AG04450 (cell line): Measurements from ENCODE around the gene FARP1. TPM values are rescaled to one million over a fixed set of nuclear protein-coding genes. Genes with fewer than 3 reads are reported as not detected.

Experiments used
- CTCF ChIA-PET: fragments of 300-600, 350-600 bp; formaldehyde crosslinking; extraction: SDS; loops from one replicate; lab custom pipeline; 2022; ENCODE audit warnings: antibody characterized with exemption, inconsistent platforms; lab: Charles Lee
- POLR2A ChIA-PET: fragments of 350-600 bp; formaldehyde crosslinking; extraction: SDS; loops from one replicate; lab custom pipeline; 2021; ENCODE audit warnings: antibody characterized with exemption, inconsistent platforms; lab: Yijun Ruan, JAX
- DNase-seq: peaks from one replicate; pipeline ENCODE4 v3.0.0-alpha.2; 2011; ENCODE audit warnings: low read depth, low spot score
- H3K27ac ChIP-seq: one replicate; pipeline ENCODE4 v1.5.1; 2012; ENCODE audit warnings: low read depth, low read length, control low read depth
- H3K27me3 ChIP-seq: one replicate; pipeline ENCODE4 v1.6.0; 2012; ENCODE audit warnings: low read length; ENCODE audit not compliant: control insufficient read depth, insufficient read depth
- H3K4me3 ChIP-seq: 2 replicates; pipeline ENCODE4 v1.5.1; 2011; ENCODE audit warnings: mild to moderate bottlenecking, low read depth, low read length, control low read depth
- H3K9me3 ChIP-seq: 2 replicates; pipeline ENCODE4 v1.5.1; 2012; ENCODE audit warnings: low read length; ENCODE audit not compliant: control insufficient read depth, insufficient read depth
- polyA plus RNA-seq: library from polyadenylated mRNA; depleted of rRNA; stranded (reverse); fragments of >200 nt; gene quantifications from 2 replicates; pipeline ENCODE4 v1.2.3, GENCODE V29; 2011
- TF ChIP-seq, protein P1 (sequence below): IDR thresholded peaks from 2 replicates; pipeline ENCODE4 v1.5.1; 2011; ENCODE audit warnings: low read depth, low read length, control low read depth, inconsistent platforms

Gene FARP1
- polyA plus RNA-seq, 1 experiment = 76.4 TPM

DNA sequence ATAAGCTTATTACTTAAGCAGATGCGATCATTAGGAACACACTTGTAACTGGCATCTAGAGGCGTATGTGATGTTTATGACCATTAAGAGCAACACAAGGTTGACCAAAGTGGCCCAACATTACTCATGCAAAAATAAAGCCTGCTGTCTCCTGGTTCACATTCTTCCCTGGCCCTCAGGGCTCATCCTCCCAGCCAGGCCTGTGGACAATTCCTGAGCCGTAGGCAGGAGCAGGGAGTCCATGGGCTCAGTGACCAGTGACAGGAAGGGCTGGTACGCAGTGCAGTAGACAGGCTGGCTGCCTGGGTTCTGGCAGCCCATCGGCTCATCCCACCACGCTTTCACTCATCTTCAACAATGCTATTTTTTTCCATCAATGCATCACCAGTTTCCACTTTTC, 328.0 kb downstream of the FARP1 start:
- no peak overlapping the region for H3K4me3 ChIP-seq
- DNase-seq = no peak
- no peak overlapping the region for H3K27ac ChIP-seq
- TF ChIP-seq, protein P1, sequence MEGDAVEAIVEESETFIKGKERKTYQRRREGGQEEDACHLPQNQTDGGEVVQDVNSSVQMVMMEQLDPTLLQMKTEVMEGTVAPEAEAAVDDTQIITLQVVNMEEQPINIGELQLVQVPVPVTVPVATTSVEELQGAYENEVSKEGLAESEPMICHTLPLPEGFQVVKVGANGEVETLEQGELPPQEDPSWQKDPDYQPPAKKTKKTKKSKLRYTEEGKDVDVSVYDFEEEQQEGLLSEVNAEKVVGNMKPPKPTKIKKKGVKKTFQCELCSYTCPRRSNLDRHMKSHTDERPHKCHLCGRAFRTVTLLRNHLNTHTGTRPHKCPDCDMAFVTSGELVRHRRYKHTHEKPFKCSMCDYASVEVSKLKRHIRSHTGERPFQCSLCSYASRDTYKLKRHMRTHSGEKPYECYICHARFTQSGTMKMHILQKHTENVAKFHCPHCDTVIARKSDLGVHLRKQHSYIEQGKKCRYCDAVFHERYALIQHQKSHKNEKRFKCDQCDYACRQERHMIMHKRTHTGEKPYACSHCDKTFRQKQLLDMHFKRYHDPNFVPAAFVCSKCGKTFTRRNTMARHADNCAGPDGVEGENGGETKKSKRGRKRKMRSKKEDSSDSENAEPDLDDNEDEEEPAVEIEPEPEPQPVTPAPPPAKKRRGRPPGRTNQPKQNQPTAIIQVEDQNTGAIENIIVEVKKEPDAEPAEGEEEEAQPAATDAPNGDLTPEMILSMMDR = no peak
- peaks cover 4% of the 10 kb centered on the region; the same call in 1 of the 2 replicates for H3K9me3 ChIP-seq
- H3K27me3 ChIP-seq = no peaks in the 10 kb centered on the region
- ChIA-PET CTCF (interaction anchor here (1.1 kb wide), 1 partner anchor 25 kb away, joined by 3 read pairs; no protein-coding TSS in a partner anchor), POLR2A (no interaction called here)

DNA sequence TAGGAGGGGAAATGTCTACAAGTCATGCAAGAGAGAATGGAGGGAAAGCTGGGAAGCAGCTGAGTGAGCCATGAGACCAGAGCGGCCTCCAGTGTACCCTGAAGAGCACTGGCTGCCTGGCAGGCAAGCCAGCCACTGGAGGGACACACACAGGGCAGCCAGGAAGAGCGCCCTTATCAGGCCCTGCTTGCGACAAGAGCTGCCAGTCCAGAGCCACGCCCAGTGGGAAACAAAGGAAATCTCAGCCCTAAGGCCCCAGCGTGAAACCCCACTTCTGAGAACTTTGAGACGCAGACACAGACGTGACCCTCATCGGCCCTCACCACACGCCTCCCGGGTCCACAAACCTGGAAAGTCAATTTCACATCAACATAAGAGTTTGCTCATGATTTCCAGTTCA, 329.0 kb downstream of the FARP1 start:
- TF ChIP-seq, protein P1 = no peak
- CTCF ChIA-PET = interaction anchor here (1.1 kb wide), 1 partner anchor 26 kb away, joined by 3 read pairs; no protein-coding TSS in a partner anchor
- no peak overlapping the region for H3K27ac ChIP-seq

GRCh38 chr13:98473135-98473787, 330.4 kb downstream of the FARP1 start:
- no peak overlapping the region for H3K27ac ChIP-seq
- DNase-seq = no peak
- ChIA-PET CTCF (no interaction called here), POLR2A (no interaction called here)
- TF ChIP-seq, protein P1 = no peak
- H3K9me3 ChIP-seq = peaks cover 4% of the 10 kb centered on the region; the same call in 1 of the 2 replicates
- H3K4me3 ChIP-seq = no peak overlapping the region
- no peaks in the 10 kb centered on the region for H3K27me3 ChIP-seq

More for the DNA sequence above, 329.0 kb downstream of the FARP1 start:
- Histone ChIP-seq H3K4me3 (no peak overlapping the region), H3K9me3 (peaks cover 4% of the 10 kb centered on the region; the same call in 1 of the 2 replicates), H3K27me3 (no peaks in the 10 kb centered on the region)
- DNase-seq = no peak
- POLR2A ChIA-PET = no interaction called here

GRCh38 chr13:98473788-98474144, 330.9 kb downstream of the FARP1 start:
- CTCF ChIA-PET = no interaction called here
- peaks cover 4% of the 10 kb centered on the region; the same call in 1 of the 2 replicates for H3K9me3 ChIP-seq
- H3K27me3 ChIP-seq = no peaks in the 10 kb centered on the region
- POLR2A ChIA-PET = no interaction called here
- no peak overlapping the region for H3K27ac ChIP-seq
- no peak overlapping the region for H3K4me3 ChIP-seq
- TF ChIP-seq, protein P1 = no peak
- DNase-seq = no peak

- H3K27ac ChIP-seq = no peak overlapping the region
- POLR2A ChIA-PET = no interaction called here
Measured at GRCh38 chr13:98474292-98474691, 331.4 kb downstream of the FARP1 start.

More at GRCh38 chr13:98474292-98474691, 331.4 kb downstream of the FARP1 start:
- no peak overlapping the region for H3K4me3 ChIP-seq
- peaks cover 4% of the 10 kb centered on the region; the same call in 1 of the 2 replicates for H3K9me3 ChIP-seq
- no peaks in the 10 kb centered on the region for H3K27me3 ChIP-seq
- TF ChIP-seq, protein P1 = no peak
- CTCF ChIA-PET = no interaction called here
- no peak for DNase-seq
